Measurements from ENCODE around the gene EEPD1.

Gene EEPD1

GRCh38 chr7:36185092-36185491 is 32.0 kb downstream of the EEPD1 start:
- H2BK12ac ChIP-seq (ENCODE audit: low read length): no peak overlapping the region
- no peak overlapping the region for H2BK120ac ChIP-seq (ENCODE audit: insufficient read depth, low read length, poor library complexity)
- H3K18ac ChIP-seq (ENCODE audit: low read length): no peak overlapping the region
- no peak overlapping the region for H2AFZ ChIP-seq (ENCODE audit: insufficient read depth, low read length, poor library complexity)
- H4K8ac ChIP-seq (ENCODE audit: low read depth, low read length): no peak overlapping the region
- H3K4ac ChIP-seq (ENCODE audit: low read depth, low read length): no peak overlapping the region
- no peaks in the 10 kb centered on the region for H3K79me2 ChIP-seq (ENCODE audit: control insufficient read depth, insufficient read depth, low read length, poor library complexity)
- H3K9me3 ChIP-seq (ENCODE audit: insufficient read depth, low read depth, low read length): no peaks in the 10 kb centered on the region
- H4K12ac ChIP-seq (ENCODE audit: low read depth, low read length): no peak overlapping the region
- H3K9ac ChIP-seq (ENCODE audit: low read length): peak overlapping the region; percentile 43
- no peak overlapping the region for H3K4me3 ChIP-seq (ENCODE audit: low read depth, low read length)
- no peak overlapping the region for H3K14ac ChIP-seq (ENCODE audit: low read length)
- H3K27me3 ChIP-seq (ENCODE audit: insufficient read depth, low read length): no peaks in the 10 kb centered on the region
- no peak overlapping the region for H3K4me2 ChIP-seq (ENCODE audit: low read length)
- H3K79me1 ChIP-seq (ENCODE audit: low read length): no peaks in the 10 kb centered on the region
- H3K36me3 ChIP-seq (ENCODE audit: control insufficient read depth in 1 of 2, insufficient read depth in 2 of 2, low read length in 2 of 2): no peaks in the 10 kb centered on the region
- no CpG with 5 or more reads among the region's 2 CpGs for WGBS (ENCODE audit: extremely low coverage, insufficient coverage, insufficient read length)
- H2BK5ac ChIP-seq (ENCODE audit: low read depth, low read length, poor library complexity): no peak overlapping the region
- no peak overlapping the region for H3K27ac ChIP-seq (ENCODE audit: low read depth, low read length)
- no peak for DNase-seq
- no peak overlapping the region for H2AK5ac ChIP-seq (ENCODE audit: low read length)
- H3K4me1 ChIP-seq (ENCODE audit: control insufficient read depth in 1 of 2, insufficient read depth in 2 of 2, low read length in 2 of 2): peaks cover 0 to 3% of the 10 kb centered on the region in 2 experiments
- no peak overlapping the region for H3K23ac ChIP-seq (ENCODE audit: low read length)
- H4K91ac ChIP-seq (ENCODE audit: low read depth, low read length): no peak overlapping the region

DNA sequence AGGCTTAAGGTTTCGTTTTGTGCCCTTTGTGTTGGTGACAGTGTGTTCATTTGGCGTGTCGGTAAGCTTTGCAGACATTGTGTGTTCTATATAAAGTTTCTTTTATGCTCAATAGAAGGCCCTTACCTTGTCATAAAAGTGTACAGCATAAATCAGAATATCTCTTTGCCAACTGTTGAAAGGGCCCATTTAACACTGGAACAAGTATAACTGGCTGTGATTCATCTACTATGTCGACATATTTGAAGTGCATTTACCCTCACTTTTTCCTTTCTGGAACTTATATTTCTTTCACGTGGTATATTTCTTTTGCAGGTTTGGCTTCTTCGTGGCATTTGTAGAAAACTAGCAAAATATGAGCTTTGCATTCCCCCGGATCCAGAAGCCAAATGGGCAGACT is 32.7 kb downstream of the EEPD1 start:
- Histone ChIP-seq H3K9ac (ENCODE audit: low read length) (no peak overlapping the region), H2BK12ac (ENCODE audit: low read length) (no peak overlapping the region), H3K18ac (ENCODE audit: low read length) (no peak overlapping the region), H3K14ac (ENCODE audit: low read length) (no peak overlapping the region), H4K91ac (ENCODE audit: low read depth, low read length) (no peak overlapping the region), H4K12ac (ENCODE audit: low read depth, low read length) (no peak overlapping the region), H2AFZ (ENCODE audit: insufficient read depth, low read length, poor library complexity) (no peak overlapping the region), H3K23ac (ENCODE audit: low read length) (no peak overlapping the region), H3K4ac (ENCODE audit: low read depth, low read length) (no peak overlapping the region), H2BK120ac (ENCODE audit: insufficient read depth, low read length, poor library complexity) (no peak overlapping the region), H3K9me3 (ENCODE audit: insufficient read depth, low read depth, low read length) (no peaks in the 10 kb centered on the region), H3K27me3 (ENCODE audit: insufficient read depth, low read length) (no peaks in the 10 kb centered on the region), H3K4me1 (ENCODE audit: control insufficient read depth in 1 of 2, insufficient read depth in 2 of 2, low read length in 2 of 2) (peaks cover 0 to 3% of the 10 kb centered on the region in 2 experiments), H3K4me2 (ENCODE audit: low read length) (no peak overlapping the region), H3K27ac (ENCODE audit: low read depth, low read length) (no peak overlapping the region), H3K36me3 (ENCODE audit: control insufficient read depth in 1 of 2, insufficient read depth in 2 of 2, low read length in 2 of 2) (no peaks in the 10 kb centered on the region), H3K4me3 (ENCODE audit: low read depth, low read length) (no peak overlapping the region), H3K79me1 (ENCODE audit: low read length) (no peaks in the 10 kb centered on the region), H2BK5ac (ENCODE audit: low read depth, low read length, poor library complexity) (no peak overlapping the region), H3K79me2 (ENCODE audit: control insufficient read depth, insufficient read depth, low read length, poor library complexity) (no peaks in the 10 kb centered on the region), H4K8ac (ENCODE audit: low read depth, low read length) (no peak overlapping the region), H2AK5ac (ENCODE audit: low read length) (no peak overlapping the region)
- DNase-seq: peak in 1 of 2 donors; percentile 12
- no CpG with 5 or more reads among the region's 7 CpGs for WGBS (ENCODE audit: extremely low coverage, insufficient coverage, insufficient read length)

- Histone ChIP-seq H4K12ac (ENCODE audit: low read depth, low read length) (no peak overlapping the region), H3K27ac (ENCODE audit: low read depth, low read length) (no peak overlapping the region), H3K4me1 (ENCODE audit: control insufficient read depth in 1 of 2, insufficient read depth in 2 of 2, low read length in 2 of 2) (peaks cover 0 to 3% of the 10 kb centered on the region in 2 experiments), H4K91ac (ENCODE audit: low read depth, low read length) (no peak overlapping the region), H2BK12ac (ENCODE audit: low read length) (no peak overlapping the region), H3K79me1 (ENCODE audit: low read length) (no peaks in the 10 kb centered on the region), H3K9ac (ENCODE audit: low read length) (no peak overlapping the region), H3K9me3 (ENCODE audit: insufficient read depth, low read depth, low read length) (no peaks in the 10 kb centered on the region), H3K36me3 (ENCODE audit: control insufficient read depth in 1 of 2, insufficient read depth in 2 of 2, low read length in 2 of 2) (no peaks in the 10 kb centered on the region), H2BK5ac (ENCODE audit: low read depth, low read length, poor library complexity) (no peak overlapping the region), H3K14ac (ENCODE audit: low read length) (no peak overlapping the region), H3K4me2 (ENCODE audit: low read length) (no peak overlapping the region), H3K79me2 (ENCODE audit: control insufficient read depth, insufficient read depth, low read length, poor library complexity) (no peaks in the 10 kb centered on the region), H2AK5ac (ENCODE audit: low read length) (no peak overlapping the region), H3K4ac (ENCODE audit: low read depth, low read length) (no peak overlapping the region), H3K18ac (ENCODE audit: low read length) (no peak overlapping the region), H3K27me3 (ENCODE audit: insufficient read depth, low read length) (no peaks in the 10 kb centered on the region), H2BK120ac (ENCODE audit: insufficient read depth, low read length, poor library complexity) (no peak overlapping the region), H4K8ac (ENCODE audit: low read depth, low read length) (no peak overlapping the region), H3K23ac (ENCODE audit: low read length) (no peak overlapping the region), H3K4me3 (ENCODE audit: low read depth, low read length) (no peak overlapping the region), H2AFZ (ENCODE audit: insufficient read depth, low read length, poor library complexity) (no peak overlapping the region)
- DNase-seq: no peak
- WGBS (ENCODE audit: extremely low coverage, insufficient coverage, insufficient read length): no CpG with 5 or more reads among the region's 6 CpGs
Observed at GRCh38 chr7:36186359-36187121, 33.5 kb downstream of the EEPD1 start.

DNA sequence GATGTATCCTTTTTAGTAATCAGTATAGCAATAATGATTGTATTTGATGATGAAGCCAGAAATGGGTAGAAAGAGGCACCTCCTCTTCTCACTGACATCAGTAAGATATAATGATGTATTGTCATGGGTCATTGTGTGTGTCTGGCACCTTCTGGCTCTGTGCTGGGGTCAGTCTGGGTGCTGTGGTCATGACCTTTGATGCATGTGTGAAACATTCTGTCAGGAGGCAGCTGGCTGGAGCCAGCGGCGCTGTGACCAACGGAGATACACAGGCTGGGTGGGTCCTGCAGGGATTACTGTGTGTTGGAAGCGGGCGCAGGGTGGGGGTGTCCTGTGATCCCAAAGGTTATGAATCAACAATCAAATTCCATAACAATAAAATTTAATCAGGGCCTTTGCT is 35.2 kb downstream of the EEPD1 start:
- Histone ChIP-seq H4K8ac (ENCODE audit: low read depth, low read length) (no peak overlapping the region), H3K9ac (ENCODE audit: low read length) (no peak overlapping the region), H3K23ac (ENCODE audit: low read length) (no peak overlapping the region), H3K4me3 (ENCODE audit: low read depth, low read length) (no peak overlapping the region), H3K79me2 (ENCODE audit: control insufficient read depth, insufficient read depth, low read length, poor library complexity) (no peaks in the 10 kb centered on the region), H3K27me3 (ENCODE audit: insufficient read depth, low read length) (no peaks in the 10 kb centered on the region), H2BK5ac (ENCODE audit: low read depth, low read length, poor library complexity) (no peak overlapping the region), H3K27ac (ENCODE audit: low read depth, low read length) (no peak overlapping the region), H2AK5ac (ENCODE audit: low read length) (no peak overlapping the region), H2BK120ac (ENCODE audit: insufficient read depth, low read length, poor library complexity) (no peak overlapping the region), H3K4me2 (ENCODE audit: low read length) (no peak overlapping the region), H3K18ac (ENCODE audit: low read length) (no peak overlapping the region), H3K14ac (ENCODE audit: low read length) (no peak overlapping the region), H4K12ac (ENCODE audit: low read depth, low read length) (no peak overlapping the region), H3K4me1 (ENCODE audit: control insufficient read depth in 1 of 2, insufficient read depth in 2 of 2, low read length in 2 of 2) (no peaks in the 10 kb centered on the region), H2BK12ac (ENCODE audit: low read length) (no peak overlapping the region), H2AFZ (ENCODE audit: insufficient read depth, low read length, poor library complexity) (no peak overlapping the region), H3K9me3 (ENCODE audit: insufficient read depth, low read depth, low read length) (no peaks in the 10 kb centered on the region), H3K36me3 (ENCODE audit: control insufficient read depth in 1 of 2, insufficient read depth in 2 of 2, low read length in 2 of 2) (no peaks in the 10 kb centered on the region), H3K79me1 (ENCODE audit: low read length) (no peaks in the 10 kb centered on the region), H3K4ac (ENCODE audit: low read depth, low read length) (no peak overlapping the region), H4K91ac (ENCODE audit: low read depth, low read length) (no peak overlapping the region)
- no peak for DNase-seq
- no CpG with 5 or more reads among the region's 5 CpGs for WGBS (ENCODE audit: extremely low coverage, insufficient coverage, insufficient read length)

Data from trophoblast cell (in vitro differentiated cells and primary cell).